OCI-LY3 (cell line): Measurements from ENCODE around the gene SYNE3.

Experiments
- EZH2phosphoT487 ChIP-seq: fragments of 200-600 bp; shearing (Covaris generic); IDR thresholded peaks from 2 replicates; pipeline ENCODE4 v1.6.1; 2018; ENCODE audit warnings: antibody characterized with exemption, mixed run types, low read depth
- TF ChIP-seq, protein P1 (sequence below): fragments of 200-600, 300-600 bp; sonication (generic); IDR thresholded peaks from 2 replicates; pipeline ENCODE4 v1.5.1; 2014; ENCODE audit warnings: antibody characterized with exemption, low read length, low read depth

DNA sequence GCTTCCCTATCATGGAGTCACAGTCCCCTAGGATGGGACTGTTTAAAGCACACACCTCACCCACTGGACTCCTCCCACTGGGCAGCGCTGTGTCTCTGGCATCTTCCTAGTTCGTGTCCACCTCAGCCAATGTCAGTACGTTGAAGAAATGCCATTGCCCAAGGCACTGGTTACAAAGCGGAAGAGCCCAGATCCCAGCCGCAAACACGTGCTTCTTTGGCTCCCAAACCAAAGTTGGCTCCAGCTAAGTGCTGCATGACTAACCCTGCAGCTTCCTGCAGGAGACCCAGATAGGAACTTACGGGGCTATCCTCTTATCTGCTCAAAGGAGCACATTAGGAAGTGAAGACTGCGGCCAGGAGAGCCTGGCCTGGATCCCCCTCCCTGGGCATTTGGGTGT is 9.3 kb downstream of the SYNE3 start:
- TF ChIP-seq, protein P1, sequence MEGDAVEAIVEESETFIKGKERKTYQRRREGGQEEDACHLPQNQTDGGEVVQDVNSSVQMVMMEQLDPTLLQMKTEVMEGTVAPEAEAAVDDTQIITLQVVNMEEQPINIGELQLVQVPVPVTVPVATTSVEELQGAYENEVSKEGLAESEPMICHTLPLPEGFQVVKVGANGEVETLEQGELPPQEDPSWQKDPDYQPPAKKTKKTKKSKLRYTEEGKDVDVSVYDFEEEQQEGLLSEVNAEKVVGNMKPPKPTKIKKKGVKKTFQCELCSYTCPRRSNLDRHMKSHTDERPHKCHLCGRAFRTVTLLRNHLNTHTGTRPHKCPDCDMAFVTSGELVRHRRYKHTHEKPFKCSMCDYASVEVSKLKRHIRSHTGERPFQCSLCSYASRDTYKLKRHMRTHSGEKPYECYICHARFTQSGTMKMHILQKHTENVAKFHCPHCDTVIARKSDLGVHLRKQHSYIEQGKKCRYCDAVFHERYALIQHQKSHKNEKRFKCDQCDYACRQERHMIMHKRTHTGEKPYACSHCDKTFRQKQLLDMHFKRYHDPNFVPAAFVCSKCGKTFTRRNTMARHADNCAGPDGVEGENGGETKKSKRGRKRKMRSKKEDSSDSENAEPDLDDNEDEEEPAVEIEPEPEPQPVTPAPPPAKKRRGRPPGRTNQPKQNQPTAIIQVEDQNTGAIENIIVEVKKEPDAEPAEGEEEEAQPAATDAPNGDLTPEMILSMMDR: no peak
- TF ChIP-seq EZH2phosphoT487: no peak
